CD4-positive, alpha-beta T cell treated with Interleukin-6 at 100 ng/mL for 8 hours (primary cell): ENCODE measurements around the gene PRR7.
"Not testable (repeated sequence)": the region's sequence is repeated elsewhere in the genome, so short reads cannot be mapped to it uniquely, and the experiment has no call there.

ENCODE experiments used
- DNase-seq: peaks from one replicate; pipeline ENCODE4 v3.0.0-alpha.2; 2020; ENCODE audit warnings: mixed read lengths, low spot score

PRR7 gene

GRCh38 chr5:177446200-177447065 is at the start of gene PRR7:
Gene PRR7 (plus strand): TSS chr5:177446814. CDS start chr5:177455068, 8,254 bp downstream.
- peak; percentile 71 for DNase-seq

GRCh38 chr5:177397875-177398390 is 48.7 kb upstream of the PRR7 start:
- no peak for DNase-seq

DNA sequence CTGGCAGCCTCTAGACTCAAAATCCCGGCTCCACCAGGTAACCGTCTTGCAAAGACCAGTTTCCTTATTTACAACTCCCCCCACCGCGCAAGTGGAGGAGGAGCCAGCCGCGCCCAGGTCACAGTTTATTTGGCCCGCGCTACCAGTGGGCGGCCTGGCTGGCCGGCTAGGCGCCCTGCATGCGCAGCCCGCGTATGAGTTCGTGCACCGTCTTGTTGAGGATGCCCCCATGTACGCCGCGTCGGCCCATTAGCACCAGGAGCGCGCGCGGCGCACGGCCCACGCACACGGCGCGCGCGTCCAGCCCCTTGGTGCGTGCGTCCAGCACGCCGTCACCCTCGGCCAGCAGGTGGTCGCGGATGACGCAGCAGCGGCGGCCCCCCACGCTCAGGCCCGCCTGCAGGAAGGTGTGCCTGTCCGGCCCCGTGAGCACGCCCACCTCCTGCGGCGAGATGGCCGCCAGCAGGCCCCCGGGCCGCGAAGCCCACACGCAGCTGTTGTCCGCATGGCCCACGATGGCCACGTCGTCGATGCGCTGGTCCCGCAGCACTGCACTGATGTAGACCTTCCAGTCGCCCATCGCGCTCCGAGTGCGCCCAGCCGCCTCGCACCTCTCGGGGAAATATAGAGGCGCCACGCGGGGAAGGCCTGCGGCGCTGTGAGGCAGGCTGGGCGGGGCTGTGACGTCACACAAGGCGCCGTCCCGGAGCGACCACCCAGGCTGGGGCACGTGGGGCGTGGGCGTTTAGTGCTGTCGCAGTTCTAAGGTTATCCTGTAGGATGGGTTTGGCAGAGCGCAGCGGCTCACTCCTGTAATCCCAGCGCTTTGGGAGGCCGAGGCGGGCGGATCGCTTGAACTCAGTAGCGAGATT is 46.4 kb upstream of the PRR7 start, which contains the start of gene PFN3:
Gene PFN3 (minus strand): TSS at position 665 of the 872 bp plus-strand sequence. CDS start 85 bp downstream, at position 580.
- no peak for DNase-seq

- peak; percentile 79 for DNase-seq
Measured at GRCh38 chr5:177402271-177403043, 44.2 kb upstream of the PRR7 start.

- peak; percentile 47 for DNase-seq
Measured at GRCh38 chr5:177403102-177403791, 43.4 kb upstream of the PRR7 start.

DNA sequence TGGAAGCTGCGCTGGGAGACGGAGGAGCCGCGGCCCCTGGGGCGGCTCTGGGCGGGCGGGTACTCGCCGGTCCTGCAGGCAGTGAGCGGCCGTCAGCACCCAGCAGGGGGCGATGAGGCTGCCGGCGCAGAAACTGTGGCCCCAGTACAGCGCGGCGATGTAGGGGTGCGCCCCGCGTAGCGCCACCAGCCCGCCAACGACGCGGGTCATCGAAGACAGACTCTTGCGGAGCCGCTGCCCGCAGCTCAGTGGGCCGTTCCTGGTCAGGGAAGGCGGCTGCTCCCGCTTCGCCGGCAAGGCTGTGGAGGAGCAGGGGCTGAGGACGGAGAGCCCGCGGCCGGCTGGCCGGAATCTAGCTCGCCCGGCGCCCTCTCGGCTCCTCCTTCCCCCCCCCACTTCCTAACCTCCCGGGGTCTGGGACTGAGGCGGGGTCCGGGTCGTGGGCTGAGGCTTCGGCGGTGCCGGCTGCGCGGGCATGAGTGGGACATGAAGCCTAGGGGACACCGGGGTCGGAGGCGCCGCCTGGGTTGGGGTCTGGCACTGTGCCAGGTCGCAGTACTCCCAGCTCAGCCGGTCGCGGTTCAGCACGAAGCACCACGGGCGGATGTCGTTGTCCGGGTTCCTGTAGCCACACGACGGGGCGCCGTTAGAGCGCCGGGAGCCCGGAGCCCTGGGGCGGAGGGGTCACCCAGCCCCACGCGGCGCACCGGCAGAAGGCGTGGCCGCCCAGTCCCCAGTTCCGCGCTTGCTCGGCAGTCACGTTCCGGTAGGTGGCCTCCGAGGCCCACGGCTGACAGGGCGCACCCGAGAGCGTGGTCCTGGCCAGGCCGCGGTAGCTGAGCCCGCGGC is 42.6 kb upstream of the PRR7 start:
- DNase-seq = peak; percentile 86

GRCh38 chr5:177404641-177405179 is 41.9 kb upstream of the PRR7 start:
- no peak for DNase-seq

DNA sequence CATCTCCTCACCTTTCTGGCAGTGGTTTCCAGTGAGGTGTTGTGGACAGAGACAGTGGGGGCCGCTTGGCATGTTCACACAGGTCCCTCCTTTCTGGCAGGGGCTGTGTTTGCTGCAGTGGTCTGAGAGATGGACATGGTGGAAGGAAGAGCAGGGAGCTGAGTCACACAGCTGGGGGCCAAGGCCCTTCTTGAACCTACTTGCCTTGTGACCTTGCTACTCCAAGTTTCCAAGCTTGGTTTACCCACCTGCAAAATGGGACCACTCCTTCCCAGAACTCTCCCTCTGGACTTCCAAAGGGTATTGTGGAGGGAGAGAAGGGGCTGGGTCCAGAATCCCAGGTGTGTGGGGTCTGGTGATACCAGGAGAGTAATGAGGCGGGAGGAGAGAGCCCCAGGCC is 41.3 kb upstream of the PRR7 start:
- no peak for DNase-seq

DNA sequence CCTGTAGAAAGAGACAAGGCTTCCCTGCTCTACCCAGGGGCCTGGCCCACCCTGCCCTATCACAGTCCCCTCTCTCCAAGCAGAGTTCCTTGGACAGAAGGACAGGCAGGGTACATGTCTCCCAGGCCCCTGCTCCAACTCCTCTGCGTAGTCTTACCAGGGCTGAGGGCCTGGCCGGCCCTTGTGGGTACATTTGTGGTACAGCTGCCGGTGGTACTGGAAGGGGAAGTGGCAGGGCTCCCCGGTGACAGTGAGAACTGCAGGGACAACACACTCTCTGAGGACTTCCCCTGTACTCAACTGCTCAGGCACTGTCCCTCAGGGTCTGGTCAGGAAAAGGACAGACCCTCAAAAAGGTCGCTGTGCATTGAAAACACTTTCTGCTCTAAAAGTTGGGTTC is 40.8 kb upstream of the PRR7 start:
- DNase-seq = no peak

- DNase-seq = no peak
Measured at GRCh38 chr5:177409043-177409801, 37.4 kb upstream of the PRR7 start, which contains the start of gene F12. Gene F12 (minus strand): TSS chr5:177409564. CDS start chr5:177409527, 37 bp downstream.

DNA sequence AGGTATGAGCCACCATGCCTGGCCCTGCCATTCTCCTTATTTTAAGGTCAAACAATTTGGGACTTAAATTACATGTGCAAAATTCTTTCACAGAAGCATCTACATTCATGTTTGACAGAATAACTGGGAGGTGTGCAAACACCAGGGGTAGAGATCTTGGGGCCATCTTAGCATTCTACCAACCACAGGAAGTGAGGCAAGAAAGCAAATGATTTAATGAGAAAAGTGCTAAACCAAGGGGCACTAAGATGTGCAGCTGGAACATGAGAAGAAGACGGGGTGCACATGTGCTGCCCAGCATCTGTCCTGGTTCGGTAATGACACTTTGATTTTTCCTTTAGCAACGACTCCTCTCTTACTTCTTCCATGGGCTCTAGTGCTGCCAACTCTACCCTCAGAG is 36.0 kb upstream of the PRR7 start:
- no peak for DNase-seq

DNA sequence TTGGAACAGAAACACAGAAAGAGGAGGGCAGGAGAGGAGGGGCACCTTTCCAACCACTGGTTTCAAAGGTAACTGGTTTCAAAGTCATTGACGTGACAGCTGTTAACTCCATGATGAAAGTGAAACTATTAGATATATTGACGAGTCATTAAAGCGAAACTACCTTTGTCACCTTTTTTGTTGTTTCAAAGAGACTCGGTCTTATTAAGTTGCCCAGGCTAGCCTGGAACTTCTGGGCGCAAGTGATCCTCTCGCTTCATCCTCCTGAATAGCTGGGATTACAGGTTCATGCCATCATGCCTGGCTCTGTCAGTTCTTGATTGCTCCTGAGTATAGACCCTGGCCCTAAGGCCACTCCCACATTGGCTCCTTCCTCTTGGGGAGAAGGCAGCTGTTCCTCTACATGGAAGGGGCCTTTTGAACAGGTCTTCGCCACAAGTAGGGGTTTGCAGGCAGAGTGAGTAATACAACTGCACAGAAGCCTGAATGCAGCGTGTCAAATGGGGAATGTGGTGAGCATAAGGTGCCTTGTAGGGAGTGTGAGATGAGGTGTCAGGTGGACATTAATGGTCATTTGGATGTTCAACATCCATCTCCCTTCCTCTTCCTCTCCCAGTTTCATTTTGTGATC is 33.9 kb upstream of the PRR7 start:
- peak; percentile 29 for DNase-seq

GRCh38 chr5:177414481-177414880 is 32.1 kb upstream of the PRR7 start:
- no peak for DNase-seq

GRCh38 chr5:177417081-177417480 is 29.5 kb upstream of the PRR7 start:
- DNase-seq = not testable (repeated sequence)

DNA sequence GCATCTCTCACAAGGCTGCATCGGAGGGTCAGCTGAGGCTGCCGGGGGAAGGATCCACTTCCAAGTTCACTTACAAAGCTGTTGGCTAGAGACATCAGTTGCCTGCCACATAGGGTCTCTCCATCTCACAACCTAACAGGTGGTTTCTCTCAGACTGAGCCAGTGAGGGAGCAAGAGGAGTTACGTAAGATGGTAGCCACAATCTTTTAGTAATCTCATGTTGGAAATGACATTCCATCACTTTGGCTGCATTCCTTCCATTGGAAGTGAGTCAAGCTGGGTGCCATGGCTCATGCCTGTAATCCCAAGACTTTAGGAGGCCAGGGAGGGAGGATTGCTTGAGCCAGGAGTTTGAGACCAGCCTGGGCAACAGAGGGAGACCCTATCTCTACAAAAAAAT is 27.6 kb upstream of the PRR7 start:
- DNase-seq = no peak

DNA sequence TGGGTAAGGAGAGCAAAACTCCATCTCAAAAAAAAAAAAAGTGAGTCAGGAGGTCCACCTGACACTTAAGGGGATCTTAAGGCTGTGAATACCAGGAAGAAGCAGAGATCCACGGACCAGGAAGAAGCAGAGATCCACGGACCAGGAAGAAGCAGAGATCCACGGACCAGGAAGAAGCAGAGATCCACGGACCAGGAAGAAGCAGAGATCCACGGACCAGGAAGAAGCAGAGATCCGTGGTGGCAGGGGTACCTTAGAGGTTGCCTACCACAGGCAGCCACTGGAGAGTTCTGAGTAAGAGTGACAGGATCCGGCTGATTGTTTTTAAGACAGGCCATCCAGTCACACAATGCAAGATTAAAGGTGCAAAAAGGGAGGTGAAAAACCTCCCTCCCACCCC is 26.1 kb upstream of the PRR7 start:
- DNase-seq = not testable (repeated sequence)

GRCh38 chr5:177421062-177421798 is 25.4 kb upstream of the PRR7 start:
- no peak for DNase-seq

DNA sequence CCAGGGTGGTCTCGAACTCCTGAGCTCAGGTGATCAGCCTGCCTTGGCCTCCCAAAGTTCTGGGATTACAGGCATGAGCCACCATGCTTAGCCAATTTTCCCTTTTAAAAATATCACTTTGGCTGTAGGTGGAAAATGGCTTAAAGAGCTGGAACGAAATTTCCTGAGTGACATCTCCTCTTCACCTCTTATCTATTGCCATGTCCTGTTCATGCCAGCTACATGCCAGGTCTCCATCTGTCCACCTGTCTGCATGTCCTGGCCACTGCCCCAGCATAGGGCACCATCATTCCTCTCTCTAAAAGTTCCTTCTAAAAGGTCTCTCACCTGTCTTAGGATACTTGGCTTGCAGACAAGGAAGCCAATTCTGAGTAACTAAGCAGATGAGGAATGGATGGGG is 22.9 kb upstream of the PRR7 start:
- DNase-seq = no peak
